ENCODE data around the gene DNASE1L3. TPM values are rescaled to one million over a fixed set of nuclear protein-coding genes. Genes with fewer than 3 reads are reported as not detected.

The DNASE1L3 gene
- total and polyA plus RNA-seq, 2 of the 8 experiments (the other 6 are each of a cell fraction or from before 2014, with no cell fraction given): not detected

- TF ChIP-seq EP300 (IDR thresholded peaks at IDR 0.05; ENCODE audit: borderline replicate concordance in 1 of 2, low read depth in 2 of 2, low read length in 2 of 2): no peak
- TF ChIP-seq HDAC6 (IDR thresholded peaks at IDR 0.05; ENCODE audit: low read depth, low read length): no peak
- TF ChIP-seq KDM4A (IDR thresholded peaks at IDR 0.05; ENCODE audit: low read depth, low read length, severe bottlenecking): peak; percentile 67
- TF ChIP-seq TBP (IDR thresholded peaks at IDR 0.05; ENCODE audit: low read depth, low read length): peak; percentile 50; the same call in 1 of the 2 replicates
- TF ChIP-seq KDM1A (IDR thresholded peaks at IDR 0.05; ENCODE audit: borderline replicate concordance, low read length): no peak
- no peak for TF ChIP-seq NANOG (IDR thresholded peaks at IDR 0.05; ENCODE audit: insufficient read depth, low read depth, low read length, poor library complexity, severe bottlenecking)
- peak; percentile 66 for TF ChIP-seq CREB1 (IDR thresholded peaks at IDR 0.05)
- no peak for TF ChIP-seq TCF12 (IDR thresholded peaks at IDR 0.05; ENCODE audit: low read depth, low read length)
- TF ChIP-seq GABPA (IDR thresholded peaks at IDR 0.05; ENCODE audit: borderline replicate concordance, insufficient read depth, low read length): 0 out of 2 replicates have a peak, but pooled peaks have one; percentile 37
- TF ChIP-seq MAX (IDR thresholded peaks at IDR 0.05): peak; percentile 59
- TF ChIP-seq ATF2 (IDR thresholded peaks at IDR 0.05; ENCODE audit: low read length): no peak
- no peak for TF ChIP-seq RFX5 (IDR thresholded peaks at IDR 0.05; ENCODE audit: borderline replicate concordance, low read depth, low read length)
- TF ChIP-seq EGR1 (IDR thresholded peaks at IDR 0.05; ENCODE audit: borderline replicate concordance, low read depth, low read length): no peak
- 0 out of 2 replicates have a peak, but pooled peaks have one; percentile 45 for TF ChIP-seq SP4 (IDR thresholded peaks at IDR 0.05; ENCODE audit: low read length)
- TF ChIP-seq KDM5A (IDR thresholded peaks at IDR 0.05; ENCODE audit: low read length): no peak
- no peak for TF ChIP-seq RXRA (IDR thresholded peaks at IDR 0.05; ENCODE audit: insufficient read depth, low read depth, low read length)
- no peak for TF ChIP-seq YY1 (IDR thresholded peaks at IDR 0.05; ENCODE audit: low read depth, low read length)
- TF ChIP-seq, protein P1, sequence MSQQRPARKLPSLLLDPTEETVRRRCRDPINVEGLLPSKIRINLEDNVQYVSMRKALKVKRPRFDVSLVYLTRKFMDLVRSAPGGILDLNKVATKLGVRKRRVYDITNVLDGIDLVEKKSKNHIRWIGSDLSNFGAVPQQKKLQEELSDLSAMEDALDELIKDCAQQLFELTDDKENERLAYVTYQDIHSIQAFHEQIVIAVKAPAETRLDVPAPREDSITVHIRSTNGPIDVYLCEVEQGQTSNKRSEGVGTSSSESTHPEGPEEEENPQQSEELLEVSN (IDR thresholded peaks at IDR 0.05): no peak
- TF ChIP-seq SUZ12 (IDR thresholded peaks at IDR 0.05; ENCODE audit: low read length): no peak
- no peak for TF ChIP-seq SAP30 (IDR thresholded peaks at IDR 0.05; ENCODE audit: insufficient read depth, insufficient replicate concordance, low read length)
- TF ChIP-seq POLR2A (IDR thresholded peaks at IDR 0.05; ENCODE audit: control extremely low read depth in 1 of 2, low read depth in 2 of 2, low read length in 2 of 2): no peak; a peak in 1 of 3 replicates
Observed at GRCh38 chr3:58177747-58178527, 32.8 kb downstream of the DNASE1L3 start (continued).

Measured in H1 (cell line).